ENCODE measurements around the gene RNF144A.

DNA sequence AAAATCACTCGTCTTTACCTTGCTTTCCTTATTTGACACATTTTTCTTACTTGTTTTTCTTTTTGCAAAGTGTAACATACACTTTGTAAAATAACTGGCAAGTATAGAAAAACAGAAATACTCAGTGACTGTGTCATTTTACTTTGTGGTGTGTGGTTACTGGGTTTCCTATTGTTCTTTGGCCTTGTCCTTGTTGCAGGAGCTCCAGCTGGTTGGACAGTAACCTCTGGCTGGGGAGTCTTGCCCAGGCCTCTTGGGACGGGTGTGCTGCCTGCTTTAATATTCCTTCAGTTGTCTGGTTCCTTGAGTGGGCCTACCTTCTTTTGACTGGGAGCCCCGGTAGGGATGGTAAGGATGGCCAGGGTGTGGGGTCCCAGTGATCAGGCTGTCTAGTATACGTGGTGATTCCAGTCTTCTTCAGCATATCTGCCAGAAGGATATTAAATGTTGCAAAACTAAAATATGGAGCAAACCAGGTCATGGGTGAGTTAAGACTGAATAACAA lies 53.8 kb downstream of the RNF144A start:
- TF ChIP-seq, protein P1, sequence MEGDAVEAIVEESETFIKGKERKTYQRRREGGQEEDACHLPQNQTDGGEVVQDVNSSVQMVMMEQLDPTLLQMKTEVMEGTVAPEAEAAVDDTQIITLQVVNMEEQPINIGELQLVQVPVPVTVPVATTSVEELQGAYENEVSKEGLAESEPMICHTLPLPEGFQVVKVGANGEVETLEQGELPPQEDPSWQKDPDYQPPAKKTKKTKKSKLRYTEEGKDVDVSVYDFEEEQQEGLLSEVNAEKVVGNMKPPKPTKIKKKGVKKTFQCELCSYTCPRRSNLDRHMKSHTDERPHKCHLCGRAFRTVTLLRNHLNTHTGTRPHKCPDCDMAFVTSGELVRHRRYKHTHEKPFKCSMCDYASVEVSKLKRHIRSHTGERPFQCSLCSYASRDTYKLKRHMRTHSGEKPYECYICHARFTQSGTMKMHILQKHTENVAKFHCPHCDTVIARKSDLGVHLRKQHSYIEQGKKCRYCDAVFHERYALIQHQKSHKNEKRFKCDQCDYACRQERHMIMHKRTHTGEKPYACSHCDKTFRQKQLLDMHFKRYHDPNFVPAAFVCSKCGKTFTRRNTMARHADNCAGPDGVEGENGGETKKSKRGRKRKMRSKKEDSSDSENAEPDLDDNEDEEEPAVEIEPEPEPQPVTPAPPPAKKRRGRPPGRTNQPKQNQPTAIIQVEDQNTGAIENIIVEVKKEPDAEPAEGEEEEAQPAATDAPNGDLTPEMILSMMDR (IDR thresholded peaks at IDR 0.05 in 2 of 3, conservative IDR thresholded peaks at IDR 0.05 in 1 of 3; ENCODE audit: borderline replicate concordance in 1 of 3, insufficient read depth in 1 of 3, low read depth in 2 of 3, low read length in 2 of 3) = no peak
- no peak for TF ChIP-seq JUND (IDR thresholded peaks at IDR 0.05)
- no peak for TF ChIP-seq EZH2 (IDR thresholded peaks at IDR 0.05)
- TF ChIP-seq POLR2AphosphoS5 (IDR thresholded peaks at IDR 0.05; ENCODE audit: low read depth, low read length) = no peak
- no peak for TF ChIP-seq POLR2A (IDR thresholded peaks at IDR 0.05; ENCODE audit: borderline replicate concordance, extremely low read depth, insufficient read depth, insufficient read length)

Data from HCT116 (cell line).